SK-N-SH (cell line): ENCODE data around the gene CACNA1G. TPM values are rescaled to one million over a fixed set of nuclear protein-coding genes. Genes with fewer than 3 reads are reported as not detected.
A peak's percentile ranks its signal among the peaks of the same experiment; 100 is the strongest.

Experiments used
- CTCF ChIA-PET: fragments of 300-600, 350-600 bp; formaldehyde crosslinking; extraction: SDS; loops from one replicate; lab custom pipeline; 2021; lab: Yijun Ruan, JAX
- POLR2A ChIA-PET: fragments of 350-600 bp; sonication (Branson Sonifier 250); formaldehyde crosslinking; extraction: SDS; loops from one replicate; lab custom pipeline; 2020; ENCODE audit warnings: antibody characterized with exemption, inconsistent platforms; lab: Yijun Ruan, JAX
- DNase-seq: peaks from one replicate; pipeline ENCODE4 v3.0.0; 2012
- H2AFZ ChIP-seq: fragments of 200-600 bp; sonication (generic); 2 replicates; pipeline ENCODE4 v1.8.1; 2016; ENCODE audit warnings: antibody characterized with exemption, mild to moderate bottlenecking, low read depth
- H3F3A ChIP-seq: fragments of 200-600 bp; sonication (generic); replicated peaks from 2 replicates; pipeline ENCODE3; 2016; ENCODE audit warnings: antibody characterized with exemption, mild to moderate bottlenecking; ENCODE audit not compliant: insufficient read depth
- H3K27ac ChIP-seq, 2 experiments: fragments of 200-500 bp in 1 of 2; fragments of 200-600 bp in 1 of 2; sonication (Bioruptor generic) in 1 of 2; sonication (generic), shearing (Covaris generic) in 1 of 2; 2 replicates each; pipeline versions ENCODE4 v1.5.1 to v1.6.1; 2014 to 2016; ENCODE audit warnings: low read depth in 2 of 2, inconsistent platforms in 1 of 2, low read length in 1 of 2, mild to moderate bottlenecking in 1 of 2, mixed read lengths in 1 of 2
- H3K27me3 ChIP-seq: fragments of 200-600 bp; sonication (generic), shearing (Covaris generic); 2 replicates; pipeline ENCODE4 v1.6.1; 2016; ENCODE audit warnings: mixed run types; ENCODE audit not compliant: insufficient read depth
- H3K36me3 ChIP-seq, 2 experiments: fragments of 200-500 bp in 1 of 2; fragments of 200-600 bp in 1 of 2; sonication (Bioruptor generic) in 1 of 2; sonication (generic) in 1 of 2; replicated peaks in 1 of 2; 2 replicates each; pipeline versions ENCODE3 to v1.5.1; 2014 to 2016; ENCODE audit warnings: low read length in 1 of 2, mild to moderate bottlenecking in 1 of 2; ENCODE audit not compliant: insufficient read depth in 2 of 2, control insufficient read depth in 1 of 2
- H3K4me1 ChIP-seq, 2 experiments: fragments of 200-500 bp in 1 of 2; fragments of 200-600 bp in 1 of 2; sonication (Bioruptor generic) in 1 of 2; sonication (generic), shearing (Covaris generic) in 1 of 2; 2 replicates each; pipeline versions ENCODE4 v1.5.1 to v1.6.1; 2014 to 2016; ENCODE audit warnings: low read depth in 1 of 2, low read length in 1 of 2, mixed run types in 1 of 2; ENCODE audit not compliant: insufficient read depth in 2 of 2, control insufficient read depth in 1 of 2
- H3K4me2 ChIP-seq: fragments of 200-600 bp; sonication (generic), shearing (Covaris generic); 2 replicates; pipeline ENCODE4 v1.6.1; 2017; ENCODE audit warnings: mixed run types
- H3K4me3 ChIP-seq, 2 experiments: fragments of 200-500 bp in 1 of 2; fragments of 200-600 bp in 1 of 2; sonication (Bioruptor generic) in 1 of 2; sonication (generic), shearing (Covaris generic) in 1 of 2; 2 replicates each; pipeline versions ENCODE4 v1.5.1 to v1.8.1; 2014 to 2016; ENCODE audit warnings: low read depth in 2 of 2, inconsistent platforms in 1 of 2, low read length in 1 of 2, mild to moderate bottlenecking in 1 of 2, mixed read lengths in 1 of 2, moderate library complexity in 1 of 2
- H3K79me2 ChIP-seq: fragments of 200-600 bp; sonication (generic); 2 replicates; pipeline ENCODE4 v1.8.1; 2017; ENCODE audit warnings: mild to moderate bottlenecking; ENCODE audit not compliant: insufficient read depth
- H3K9ac ChIP-seq: fragments of 200-600 bp; sonication (generic); 2 replicates; pipeline ENCODE4 v1.6.1; 2017; ENCODE audit warnings: mixed run types
- H3K9me2 ChIP-seq: fragments of 200-600 bp; sonication (generic); 2 replicates; pipeline ENCODE4 v1.6.1; 2017; ENCODE audit warnings: mixed run types
- H3K9me3 ChIP-seq: fragments of 200-600 bp; sonication (generic); 2 replicates; pipeline ENCODE4 v1.6.1; 2017; ENCODE audit warnings: mixed run types, mild to moderate bottlenecking, moderate library complexity
- H4K20me1 ChIP-seq: fragments of 200-600 bp; sonication (generic); 2 replicates; pipeline ENCODE4 v1.6.1; 2017; ENCODE audit warnings: mild to moderate bottlenecking, mixed run types; ENCODE audit not compliant: insufficient read depth
- EZH2phosphoT487 ChIP-seq: fragments of 200-600 bp; sonication (generic); IDR thresholded peaks from 2 replicates; pipeline ENCODE4 v1.6.1; 2017; ENCODE audit warnings: low read depth, mixed run types, mild to moderate bottlenecking, antibody characterized with exemption, moderate library complexity, borderline replicate concordance
- FOSL2 ChIP-seq: IDR thresholded peaks from 2 replicates; pipeline ENCODE4 v1.4.0; 2012; ENCODE audit warnings: low read depth, mild to moderate bottlenecking, moderate library complexity, borderline replicate concordance
- FOXJ3 ChIP-seq: sonication (generic); formaldehyde crosslinking; IDR thresholded peaks from 2 replicates; pipeline ENCODE4 v1.5.1; 2020; ENCODE audit warnings: mild to moderate bottlenecking, missing genetic modification reagents
- FOXM1 ChIP-seq: IDR thresholded peaks from 2 replicates; pipeline ENCODE4 v1.4.0; 2012; ENCODE audit warnings: low read depth, mild to moderate bottlenecking
- GATA2 ChIP-seq: sonication (generic); formaldehyde crosslinking; IDR thresholded peaks from 2 replicates; pipeline ENCODE4 v1.5.0; 2020; ENCODE audit warnings: mild to moderate bottlenecking, missing genetic modification reagents
- JUND ChIP-seq: IDR thresholded peaks from 2 replicates; pipeline ENCODE4 v1.4.0; 2012
- MXI1 ChIP-seq: IDR thresholded peaks from 2 replicates; pipeline ENCODE4 v1.6.1; 2012; ENCODE audit warnings: mild to moderate bottlenecking, low read depth, low read length, improper control_type of control experiment
- NRF1 ChIP-seq: IDR thresholded peaks from 2 replicates; pipeline ENCODE4 v1.6.1; 2012; ENCODE audit warnings: low read depth, mild to moderate bottlenecking, low read length
- POLR2AphosphoS5 ChIP-seq: IDR thresholded peaks from 2 replicates; pipeline ENCODE4 v1.6.1; 2012; ENCODE audit warnings: low read depth, low read length
- REST ChIP-seq: IDR thresholded peaks from 2 replicates; pipeline ENCODE4 v1.6.1; 2012; ENCODE audit warnings: mild to moderate bottlenecking, low read depth, low read length, moderate library complexity
- RFX5 ChIP-seq: IDR thresholded peaks from 2 replicates; pipeline ENCODE4 v1.6.1; 2012; ENCODE audit warnings: mild to moderate bottlenecking, improper control_type of control experiment, low read length
- SIN3A ChIP-seq: IDR thresholded peaks from 2 replicates; pipeline ENCODE4 v1.6.1; 2012; ENCODE audit warnings: low read depth, mild to moderate bottlenecking, low read length, moderate library complexity, borderline replicate concordance
- TCF12 ChIP-seq: IDR thresholded peaks from 2 replicates; pipeline ENCODE4 v1.4.0; 2012
- TEAD4 ChIP-seq: IDR thresholded peaks from 2 replicates; pipeline ENCODE4 v1.4.0; 2012; ENCODE audit warnings: mild to moderate bottlenecking, borderline replicate concordance; ENCODE audit not compliant: insufficient read depth
- WGBS: methylation state at CpG from one replicate; pipeline ENCODE4 v1.1.6; 2017; ENCODE audit warnings: low lambda C conversion rate; 5-methylcytosine and 5-hydroxymethylcytosine counted together
- polyA plus RNA-seq, 3 experiments: library from polyadenylated mRNA; depleted of rRNA; stranded (reverse); fragments of >200 nt; gene quantifications; 2 replicates each; pipeline ENCODE4 v1.2.3, GENCODE V29; 2012
- TF ChIP-seq, protein P1 (sequence below): fragments of 150-350 bp; IDR thresholded peaks from 2 replicates; pipeline ENCODE4 v1.6.1; 2016; ENCODE audit warnings: mild to moderate bottlenecking, low read depth, low read length
- TF ChIP-seq, protein P2 (sequence below): IDR thresholded peaks from 2 replicates; pipeline ENCODE4 v1.4.0; 2012; ENCODE audit warnings: low read depth, borderline replicate concordance
- TF ChIP-seq, protein P3 (sequence below): IDR thresholded peaks from 2 replicates; pipeline ENCODE4 v1.4.0; 2012; ENCODE audit warnings: low read depth

The CACNA1G gene
- polyA plus RNA-seq, 1 of the 3 experiments (the other 2 are of a cell fraction): 0.21 TPM

- TF ChIP-seq REST (no peak), JUND (no peak), NRF1 (no peak), SIN3A (no peak), GATA2 (CRISPR knock-in tag) (no peak), TEAD4 (no peak), MXI1 (no peak), FOSL2 (no peak)
- TF ChIP-seq, protein P1, sequence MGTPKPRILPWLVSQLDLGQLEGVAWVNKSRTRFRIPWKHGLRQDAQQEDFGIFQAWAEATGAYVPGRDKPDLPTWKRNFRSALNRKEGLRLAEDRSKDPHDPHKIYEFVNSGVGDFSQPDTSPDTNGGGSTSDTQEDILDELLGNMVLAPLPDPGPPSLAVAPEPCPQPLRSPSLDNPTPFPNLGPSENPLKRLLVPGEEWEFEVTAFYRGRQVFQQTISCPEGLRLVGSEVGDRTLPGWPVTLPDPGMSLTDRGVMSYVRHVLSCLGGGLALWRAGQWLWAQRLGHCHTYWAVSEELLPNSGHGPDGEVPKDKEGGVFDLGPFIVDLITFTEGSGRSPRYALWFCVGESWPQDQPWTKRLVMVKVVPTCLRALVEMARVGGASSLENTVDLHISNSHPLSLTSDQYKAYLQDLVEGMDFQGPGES: no peak
- TF ChIP-seq, protein P2, sequence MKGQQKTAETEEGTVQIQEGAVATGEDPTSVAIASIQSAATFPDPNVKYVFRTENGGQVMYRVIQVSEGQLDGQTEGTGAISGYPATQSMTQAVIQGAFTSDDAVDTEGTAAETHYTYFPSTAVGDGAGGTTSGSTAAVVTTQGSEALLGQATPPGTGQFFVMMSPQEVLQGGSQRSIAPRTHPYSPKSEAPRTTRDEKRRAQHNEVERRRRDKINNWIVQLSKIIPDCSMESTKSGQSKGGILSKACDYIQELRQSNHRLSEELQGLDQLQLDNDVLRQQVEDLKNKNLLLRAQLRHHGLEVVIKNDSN: no peak
These were observed 2.0 kb upstream of the CACNA1G start (continued) for GRCh38 chr17:50558581-50558940.

GRCh38 chr17:50558941-50559614, 1.4 kb upstream of the CACNA1G start:
- Histone ChIP-seq H3K27ac (no peak overlapping the region), H4K20me1 (no peaks in the 10 kb centered on the region), H3K36me3 (peaks cover 0 to 11% of the 10 kb centered on the region in 2 experiments), H3K9me2 (no peaks in the 10 kb centered on the region), H3F3A (peaks cover 20% of the 10 kb centered on the region), H3K79me2 (no peaks in the 10 kb centered on the region), H3K4me1 (peaks cover 7 to 71% of the 10 kb centered on the region in 2 experiments; a peak in 3 of 4 replicates), H3K9ac (no peak overlapping the region), H2AFZ (no peak overlapping the region), H3K27me3 (peaks cover 30% of the 10 kb centered on the region), H3K4me2 (peak overlapping the region; percentile 100; the same call in 1 of the 2 replicates), H3K9me3 (no peaks in the 10 kb centered on the region), H3K4me3 (no peak overlapping the region; a peak in 1 of 4 replicates)
- ChIA-PET POLR2A (no interaction called here), CTCF (interaction anchor here (1.1 to 7.2 kb wide), 8 partner anchors 8 to 123 kb away, joined by 4 to 209 read pairs (median 8); no protein-coding TSS in a partner anchor)
- TF ChIP-seq FOSL2 (no peak), TCF12 (no peak), SIN3A (no peak), RFX5 (no peak), POLR2AphosphoS5 (no peak), EZH2phosphoT487 (no peak), FOXM1 (no peak), MXI1 (no peak), FOXJ3 (CRISPR knock-in tag) (no peak)
- TF ChIP-seq, protein P1: no peak
- TF ChIP-seq, protein P3, sequence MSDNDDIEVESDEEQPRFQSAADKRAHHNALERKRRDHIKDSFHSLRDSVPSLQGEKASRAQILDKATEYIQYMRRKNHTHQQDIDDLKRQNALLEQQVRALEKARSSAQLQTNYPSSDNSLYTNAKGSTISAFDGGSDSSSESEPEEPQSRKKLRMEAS: no peak
- TF ChIP-seq, protein P2: no peak
- 65% methylated on average over 54 of the region's 55 CpGs for WGBS
- no peak for DNase-seq
